Measurements from ENCODE around the gene PVR.
A peak's percentile ranks its signal among the peaks of the same experiment; 100 is the strongest.

The PVR gene

DNA sequence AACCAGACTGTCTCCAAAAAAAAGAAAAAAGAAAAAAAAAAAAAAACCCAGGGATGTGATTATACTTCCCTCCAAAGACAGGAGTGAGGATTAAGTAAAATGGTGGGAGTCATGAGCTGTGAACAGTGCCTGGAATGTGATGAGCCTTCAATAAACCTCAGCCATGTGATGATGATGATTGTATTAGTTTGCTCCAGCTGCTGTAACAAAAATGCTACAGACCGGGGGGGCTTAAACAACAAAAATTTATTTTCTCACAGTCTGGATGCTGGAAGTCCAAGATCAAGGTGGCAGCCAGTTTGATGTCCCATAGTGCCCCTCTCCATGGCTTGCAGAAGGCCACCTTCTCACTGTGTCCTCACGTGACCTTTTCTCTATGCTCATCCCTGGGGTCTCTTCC, 8.9 kb upstream of the PVR start:
- CTCF ChIA-PET = interaction anchor here (0.6 kb wide), 1 partner anchor 459 kb away, joined by 5 read pairs; no protein-coding TSS in a partner anchor
- TF ChIP-seq, protein P1, sequence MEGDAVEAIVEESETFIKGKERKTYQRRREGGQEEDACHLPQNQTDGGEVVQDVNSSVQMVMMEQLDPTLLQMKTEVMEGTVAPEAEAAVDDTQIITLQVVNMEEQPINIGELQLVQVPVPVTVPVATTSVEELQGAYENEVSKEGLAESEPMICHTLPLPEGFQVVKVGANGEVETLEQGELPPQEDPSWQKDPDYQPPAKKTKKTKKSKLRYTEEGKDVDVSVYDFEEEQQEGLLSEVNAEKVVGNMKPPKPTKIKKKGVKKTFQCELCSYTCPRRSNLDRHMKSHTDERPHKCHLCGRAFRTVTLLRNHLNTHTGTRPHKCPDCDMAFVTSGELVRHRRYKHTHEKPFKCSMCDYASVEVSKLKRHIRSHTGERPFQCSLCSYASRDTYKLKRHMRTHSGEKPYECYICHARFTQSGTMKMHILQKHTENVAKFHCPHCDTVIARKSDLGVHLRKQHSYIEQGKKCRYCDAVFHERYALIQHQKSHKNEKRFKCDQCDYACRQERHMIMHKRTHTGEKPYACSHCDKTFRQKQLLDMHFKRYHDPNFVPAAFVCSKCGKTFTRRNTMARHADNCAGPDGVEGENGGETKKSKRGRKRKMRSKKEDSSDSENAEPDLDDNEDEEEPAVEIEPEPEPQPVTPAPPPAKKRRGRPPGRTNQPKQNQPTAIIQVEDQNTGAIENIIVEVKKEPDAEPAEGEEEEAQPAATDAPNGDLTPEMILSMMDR (conservative IDR thresholded peaks at IDR 0.05; ENCODE audit: low read depth) = no peak
- no peak for DNase-seq (ENCODE audit: low spot score)
- POLR2A ChIA-PET (ENCODE audit: low non-redundant PET) = no interaction called here
- no peak overlapping the region for H3K27ac ChIP-seq

DNA sequence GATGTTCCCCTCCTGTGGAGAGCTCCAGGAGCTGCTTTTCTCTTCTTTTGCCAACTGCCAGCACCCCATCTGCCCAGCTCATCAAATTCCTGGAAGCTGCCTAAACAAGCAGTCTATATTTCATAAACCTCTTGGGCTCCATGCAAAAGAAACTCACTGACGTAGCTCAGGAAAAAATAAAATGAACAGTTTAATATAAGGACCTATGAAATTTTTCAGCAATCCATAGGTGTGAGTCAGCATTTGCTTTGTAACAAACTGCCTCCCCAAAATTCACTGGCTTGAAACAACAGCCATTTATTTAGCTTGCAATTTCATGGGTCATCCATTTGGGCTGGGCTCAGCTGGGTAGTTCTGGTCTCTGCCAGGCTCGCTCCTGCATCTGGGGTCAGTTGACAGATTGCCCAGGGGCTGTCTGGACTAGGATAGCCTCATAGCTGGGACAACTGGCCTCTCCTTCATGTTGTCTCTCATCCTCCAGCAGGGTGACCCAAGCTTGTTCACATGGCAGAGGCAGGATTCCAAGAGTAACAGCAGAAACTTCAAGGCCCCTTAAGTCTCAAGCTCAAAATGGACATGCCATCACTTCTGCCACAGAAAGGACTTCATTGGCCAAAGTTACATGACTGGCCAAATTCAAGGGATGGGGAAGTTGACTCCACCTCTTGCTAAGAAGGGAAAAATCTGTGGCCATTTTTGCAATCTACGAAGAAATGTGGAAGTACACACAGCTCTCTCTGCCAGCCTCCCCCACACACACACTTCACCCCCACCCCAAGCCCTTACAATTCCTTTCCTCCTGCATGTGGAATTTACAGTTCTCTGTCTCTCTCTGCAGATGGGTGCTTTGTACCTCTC, 7.9 kb upstream of the PVR start:
- ChIA-PET CTCF (interaction anchor here (0.8 kb wide), 2 partner anchors 33 to 65 kb away, joined by 3 to 5 read pairs; no protein-coding TSS in a partner anchor), POLR2A (ENCODE audit: low non-redundant PET) (interaction anchor here (0.6 kb wide), 1 partner anchor 107 kb away, joined by 3 read pairs; no protein-coding TSS in a partner anchor)
- no peak for DNase-seq (ENCODE audit: low spot score)

DNA sequence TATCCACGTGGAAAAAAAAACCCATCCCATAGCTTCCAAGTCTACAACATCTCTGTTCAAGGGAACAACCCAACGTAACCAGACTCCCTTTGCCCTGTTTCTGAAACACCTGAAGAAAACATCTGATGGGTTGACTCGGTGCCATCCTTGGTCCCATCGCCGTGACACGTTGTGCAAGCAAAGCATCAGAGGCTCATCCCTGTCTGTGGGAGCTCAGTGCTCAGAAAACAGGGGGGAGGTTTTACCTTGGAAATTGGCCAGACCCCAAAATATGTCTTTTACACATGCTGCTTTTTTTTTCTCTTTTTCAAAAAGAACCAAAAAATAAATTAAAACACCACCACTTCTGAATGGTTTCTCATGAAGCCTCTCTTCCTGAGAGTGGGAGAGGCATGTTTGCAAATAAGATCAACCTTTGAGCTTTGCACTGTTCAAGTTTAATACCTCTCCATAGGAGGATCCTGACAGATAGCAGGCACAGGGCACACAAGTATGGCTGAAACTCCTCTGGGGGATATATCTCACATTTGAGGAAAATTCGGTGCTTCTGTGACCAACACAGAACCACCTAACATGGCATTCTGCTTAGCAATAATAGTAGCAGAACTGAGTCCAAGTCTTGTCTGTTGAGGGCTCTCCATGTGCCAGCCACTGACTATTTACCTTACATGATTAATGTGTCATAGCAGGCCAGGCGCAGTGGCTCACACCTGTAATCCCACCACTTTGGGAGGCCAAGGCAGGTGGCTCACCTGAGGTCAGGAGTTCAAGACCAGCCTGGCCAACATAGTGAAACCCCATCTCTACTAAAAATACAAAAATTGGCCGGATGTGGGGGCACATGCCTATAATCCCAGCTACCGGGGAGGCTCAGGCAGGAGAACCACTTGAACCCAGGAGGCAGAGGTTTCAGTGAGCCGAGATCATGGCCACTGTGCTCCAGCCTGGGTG, 7.0 kb upstream of the PVR start:
- no peak for DNase-seq (ENCODE audit: low spot score)
- TF ChIP-seq, protein P1 (conservative IDR thresholded peaks at IDR 0.05; ENCODE audit: low read depth) = no peak
- H3K27ac ChIP-seq = peak overlapping the region; percentile 80
- POLR2A ChIA-PET (ENCODE audit: low non-redundant PET) = interaction anchor here (0.6 kb wide), 1 partner anchor 106 kb away, joined by 3 read pairs; no protein-coding TSS in a partner anchor
- CTCF ChIA-PET = interaction anchor here (0.8 to 2.4 kb wide), 2 partner anchors 10 to 66 kb away, joined by 5 read pairs; no protein-coding TSS in a partner anchor

More for the DNA sequence above, 7.9 kb upstream of the PVR start:
- TF ChIP-seq, protein P1 (conservative IDR thresholded peaks at IDR 0.05; ENCODE audit: low read depth) = no peak
- H3K27ac ChIP-seq = peak overlapping the region; percentile 80

DNA sequence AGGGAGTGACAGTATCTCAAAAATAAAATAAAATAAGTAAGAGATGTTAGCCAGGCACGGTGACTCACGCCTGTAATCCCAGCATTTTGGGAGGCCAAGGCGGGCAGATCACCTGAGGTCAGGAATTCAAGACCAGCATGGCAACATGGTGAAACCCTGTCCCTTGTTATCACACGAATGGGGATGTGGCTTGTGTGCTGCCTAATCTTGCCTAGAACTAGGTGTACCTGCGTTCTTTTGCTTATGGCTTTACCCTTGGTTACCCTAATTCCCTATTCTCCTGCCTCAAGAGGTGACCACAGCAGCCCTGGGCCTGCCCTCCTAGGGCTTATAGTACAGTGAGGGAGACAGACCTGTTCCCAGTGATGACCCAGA, 6.3 kb upstream of the PVR start:
- TF ChIP-seq, protein P1 (conservative IDR thresholded peaks at IDR 0.05; ENCODE audit: low read depth) = no peak
- no peak for DNase-seq (ENCODE audit: low spot score)
- POLR2A ChIA-PET (ENCODE audit: low non-redundant PET) = no interaction called here
- peak overlapping the region; percentile 37; the same call in 1 of the 2 replicates for H3K27ac ChIP-seq
- CTCF ChIA-PET = interaction anchor here (2.4 kb wide), 1 partner anchor 11 kb away, joined by 5 read pairs; no protein-coding TSS in a partner anchor

DNA sequence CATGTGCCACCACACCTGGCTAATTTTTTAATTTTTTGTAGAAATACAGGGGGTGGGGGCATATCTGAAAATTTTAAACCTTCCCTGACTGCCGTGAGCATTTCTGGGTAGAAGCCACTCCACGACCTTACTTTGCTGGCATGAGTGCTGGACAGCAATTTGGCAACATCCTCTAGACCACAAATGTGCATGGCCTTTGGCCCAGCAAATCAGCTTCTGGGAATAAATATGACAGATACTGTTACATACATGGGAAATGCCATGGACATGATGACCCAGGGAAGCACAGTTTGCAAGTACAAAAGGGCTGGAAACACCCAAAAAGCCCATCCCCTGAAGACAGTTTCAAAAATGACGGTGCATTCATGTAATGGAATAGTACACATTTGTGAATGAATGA, 3.2 kb upstream of the PVR start:
- DNase-seq (ENCODE audit: low spot score) = no peak
- ChIA-PET POLR2A (ENCODE audit: low non-redundant PET) (no interaction called here), CTCF (no interaction called here)

More for the DNA sequence above, 3.2 kb upstream of the PVR start:
- H3K27ac ChIP-seq = no peak overlapping the region
- TF ChIP-seq, protein P1 (conservative IDR thresholded peaks at IDR 0.05; ENCODE audit: low read depth) = no peak
